A549 (cell line): Measurements from ENCODE around the gene PRKN.

Experiments used
- CBX8 ChIP-seq: fragments of 200-600 bp; sonication (generic); IDR thresholded peaks from 2 replicates; pipeline ENCODE4 v1.6.1; 2016
- CHD2 ChIP-seq: fragments of 150-350 bp; IDR thresholded peaks from 2 replicates; pipeline ENCODE4 v1.6.1; 2014; ENCODE audit warnings: low read length; ENCODE audit not compliant: partially characterized antibody
- CTCF ChIP-seq: fragments of >200 bp; sonication (Bioruptor Twin); formaldehyde crosslinking; IDR thresholded peaks from 3 replicates; pipeline ENCODE4 v1.5.1; 2016
- HOXA7 ChIP-seq: fragments of 250-450 bp; sonication (Bioruptor Pico); IDR thresholded peaks from 2 replicates; pipeline ENCODE4 v1.5.0; 2020; ENCODE audit warnings: mild to moderate bottlenecking, moderate library complexity
- POLR2A ChIP-seq: IDR thresholded peaks from 2 replicates; pipeline ENCODE4 v1.6.1; 2012; ENCODE audit warnings: mild to moderate bottlenecking, low read length
- USF2 ChIP-seq: fragments of 450-650 bp; IDR thresholded peaks from 2 replicates; pipeline ENCODE4 v1.6.1; 2014; ENCODE audit warnings: antibody characterized with exemption

- TF ChIP-seq USF2 (no peak), CTCF (no peak), CHD2 (no peak), CBX8 (no peak), POLR2A (no peak), HOXA7 (no peak)
Observed at GRCh38 chr6:161493576-161494118, 1233.9 kb downstream of the PRKN start.
